HG03571 (cell line): ENCODE results near the gene CD1C.
"Not testable (repeated sequence)": the region's sequence is repeated elsewhere in the genome, so short reads cannot be mapped to it uniquely, and the experiment has no call there.

Experiments used
- ATAC-seq: cut with Tn5 transposase; IDR thresholded peaks from one replicate; pipeline ENCODE4 v1.9.1; 2021; ENCODE audit not compliant: unreplicated experiment

Gene CD1C

GRCh38 chr1:158328426-158328825, 38.7 kb downstream of the CD1C start:
- no peak for ATAC-seq

GRCh38 chr1:158329300-158329699, 39.6 kb downstream of the CD1C start:
- ATAC-seq = no peak

DNA sequence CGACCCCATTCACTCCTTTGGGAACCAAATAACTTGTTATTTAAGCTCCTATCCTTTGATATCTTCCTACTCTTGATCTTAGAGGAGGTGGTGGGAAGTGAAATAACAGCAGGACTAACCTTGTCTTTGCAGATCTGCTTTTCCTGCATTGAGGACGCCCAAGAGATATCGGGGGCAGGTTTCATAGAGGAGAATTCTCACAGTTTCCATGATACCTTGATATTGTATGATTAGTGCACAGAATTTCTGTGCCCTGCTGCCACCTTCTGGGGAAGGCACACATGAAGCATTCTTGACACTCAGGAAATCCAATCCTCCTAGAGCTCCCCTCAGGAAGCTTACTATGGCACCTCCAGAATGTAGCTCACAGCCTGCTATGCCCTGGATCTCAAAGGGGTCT, 40.0 kb downstream of the CD1C start:
- ATAC-seq = no peak

DNA sequence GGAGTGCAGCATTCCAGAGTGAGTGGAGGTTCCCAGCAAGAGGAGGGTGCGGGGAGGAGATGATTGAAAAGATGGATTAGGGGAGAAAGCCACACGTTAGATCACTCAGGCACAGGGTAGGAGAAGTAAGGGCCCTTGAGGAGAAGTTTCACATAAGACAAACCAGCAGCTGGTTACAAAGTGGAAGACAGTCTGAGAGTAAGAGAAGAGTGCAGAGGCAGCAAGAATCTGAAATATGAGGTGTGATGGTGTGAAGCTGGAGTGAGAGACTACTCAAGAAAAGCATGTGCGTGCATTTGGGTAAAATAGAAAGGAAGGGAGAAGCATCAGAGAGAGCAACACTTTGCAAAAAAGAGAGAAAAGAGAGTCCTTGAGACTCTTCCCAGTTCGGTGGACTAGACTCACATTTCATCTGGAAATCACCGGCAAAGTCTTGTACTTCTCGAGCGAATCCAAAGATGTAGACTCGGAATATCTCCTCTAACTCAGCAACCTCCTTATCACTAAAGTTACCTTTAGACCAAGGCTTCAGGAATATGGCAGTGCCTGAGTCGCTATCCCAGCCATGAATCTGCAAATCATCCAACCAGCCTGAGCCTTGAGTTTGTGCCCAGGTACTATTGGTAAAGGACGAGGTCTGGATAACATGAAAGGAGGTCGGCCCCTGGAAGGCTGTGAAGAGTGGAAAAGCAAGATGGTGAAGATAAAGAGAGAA, 40.8 kb downstream of the CD1C start:
- no peak for ATAC-seq

DNA sequence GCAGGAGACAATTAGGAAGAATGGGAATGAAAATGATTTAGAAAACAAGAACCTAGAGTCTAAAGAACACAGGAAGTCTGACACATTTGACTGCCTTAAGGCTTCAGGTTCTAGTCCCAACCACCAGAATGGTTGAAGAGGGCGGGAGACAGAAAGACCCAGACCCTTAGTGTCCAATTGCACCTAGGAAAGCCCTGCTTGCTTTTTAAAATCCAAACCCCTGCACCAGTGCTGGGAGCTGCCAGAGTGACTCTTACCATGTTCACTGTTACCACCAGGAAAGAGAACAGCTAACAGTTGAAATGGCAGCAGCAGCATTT, 41.3 kb downstream of the CD1C start:
- no peak for ATAC-seq

GRCh38 chr1:158331481-158332150, 41.9 kb downstream of the CD1C start, which contains the start of gene CD1B:
CD1B (minus strand) TSS chr1:158331531; CDS start chr1:158331423, 108 bp downstream.
- ATAC-seq = no peak

GRCh38 chr1:158333405-158334155, 43.9 kb downstream of the CD1C start:
- no peak for ATAC-seq

GRCh38 chr1:158334526-158335212, 44.9 kb downstream of the CD1C start:
- ATAC-seq = no peak

DNA sequence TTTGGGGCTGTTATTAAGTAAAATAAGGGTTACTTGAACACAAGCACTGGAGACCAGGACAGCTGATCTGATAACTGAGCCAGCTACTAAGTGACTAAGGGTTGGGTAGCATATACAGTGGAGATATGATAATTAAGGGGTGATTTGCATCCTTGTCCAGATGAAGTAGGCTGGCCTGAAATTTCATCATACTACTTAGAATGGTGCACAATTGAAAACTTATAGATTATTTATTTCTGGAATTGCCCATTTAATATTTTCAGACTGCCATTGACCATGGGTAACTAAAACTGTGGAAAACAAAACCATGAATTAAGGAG, 45.5 kb downstream of the CD1C start:
- ATAC-seq = no peak

DNA sequence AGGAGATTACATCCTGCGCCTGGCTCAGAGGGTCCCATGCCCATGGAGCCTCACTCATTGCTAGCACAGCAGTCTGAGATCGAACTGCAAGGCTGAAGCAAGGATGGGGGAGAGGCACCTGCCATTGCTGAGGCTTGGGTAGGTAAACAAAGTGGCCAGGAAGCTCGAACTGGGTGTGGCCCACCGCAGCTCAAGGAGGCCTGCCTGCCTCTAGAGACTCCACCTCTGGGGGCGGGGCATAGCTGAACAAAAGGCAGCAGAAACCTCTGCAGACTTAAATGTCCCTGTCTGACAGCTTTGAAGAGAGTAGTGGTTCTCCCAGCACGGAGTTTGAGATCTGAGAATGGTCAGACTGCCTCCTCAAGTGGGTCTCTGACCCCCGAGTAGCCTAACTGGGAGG, 46.7 kb downstream of the CD1C start:
- ATAC-seq = not testable (repeated sequence)
